ENCODE data around the gene TAF11L2.
"Not testable (repeated sequence)": the region's sequence is repeated elsewhere in the genome, so short reads cannot be mapped to it uniquely, and the experiment has no call there.

Gene TAF11L2

DNA sequence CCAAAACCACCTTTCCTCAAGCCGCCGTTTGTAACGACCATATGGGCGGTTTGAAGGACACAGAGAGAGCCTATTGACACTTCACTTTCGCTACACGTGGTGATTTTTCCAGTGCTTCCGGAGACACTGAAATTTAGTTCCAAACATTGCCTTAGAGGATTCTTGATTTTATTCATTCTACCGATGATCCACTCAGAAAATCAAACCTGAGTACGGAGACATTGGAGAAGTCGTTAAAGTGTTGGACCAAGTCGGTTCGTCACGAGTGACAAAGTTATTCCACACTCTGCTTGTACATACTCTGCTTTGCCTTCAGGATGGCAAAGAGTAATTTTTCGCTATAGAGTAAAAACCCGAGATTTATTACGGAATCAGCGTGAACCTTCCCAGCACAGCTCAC lies 28.5 kb downstream of the TAF11L2 start:
- DNase-seq (ENCODE audit: low read depth, low spot score), result not testable (repeated sequence)

DNA sequence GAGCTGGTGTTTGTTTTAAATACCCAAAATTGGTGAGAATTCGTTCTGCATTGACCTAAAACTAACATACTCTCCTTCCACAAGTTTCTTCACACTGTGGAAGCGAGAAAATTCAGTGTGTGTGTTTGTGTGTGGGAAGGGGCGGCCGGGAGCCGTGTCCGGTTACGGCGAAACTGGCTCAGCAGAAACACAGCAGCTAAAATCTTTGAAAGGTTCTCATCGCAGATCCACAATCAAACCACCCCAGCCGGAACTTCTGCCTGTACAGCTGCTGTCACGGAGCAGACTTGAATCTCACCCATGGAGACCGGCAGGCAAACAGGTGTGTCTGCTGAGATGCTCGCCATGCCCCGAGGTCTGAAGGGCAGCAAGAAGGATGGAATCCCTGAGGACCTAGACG lies 30.3 kb downstream of the TAF11L2 start, which contains the start of gene TAF11L6:
Gene TAF11L6 (plus strand): TSS at position 301 of the 400 bp plus-strand sequence.
- not testable (repeated sequence) for DNase-seq (ENCODE audit: low read depth, low spot score)
